Astrocyte (in vitro differentiated cells and primary cell): ENCODE data around the gene ZNF341.

Source experiments
- EZH2 ChIP-seq: IDR thresholded peaks from 2 replicates; pipeline ENCODE4 v1.6.1; 2012; ENCODE audit warnings: mild to moderate bottlenecking, low read length, inconsistent platforms; ENCODE audit not compliant: insufficient read depth
- TF ChIP-seq, protein P1 (sequence below): IDR thresholded peaks from 2 replicates; pipeline ENCODE4 v1.5.1; 2011; ENCODE audit warnings: low read depth, mild to moderate bottlenecking, inconsistent platforms, low read length, moderate library complexity; ENCODE audit not compliant: insufficient read depth

DNA sequence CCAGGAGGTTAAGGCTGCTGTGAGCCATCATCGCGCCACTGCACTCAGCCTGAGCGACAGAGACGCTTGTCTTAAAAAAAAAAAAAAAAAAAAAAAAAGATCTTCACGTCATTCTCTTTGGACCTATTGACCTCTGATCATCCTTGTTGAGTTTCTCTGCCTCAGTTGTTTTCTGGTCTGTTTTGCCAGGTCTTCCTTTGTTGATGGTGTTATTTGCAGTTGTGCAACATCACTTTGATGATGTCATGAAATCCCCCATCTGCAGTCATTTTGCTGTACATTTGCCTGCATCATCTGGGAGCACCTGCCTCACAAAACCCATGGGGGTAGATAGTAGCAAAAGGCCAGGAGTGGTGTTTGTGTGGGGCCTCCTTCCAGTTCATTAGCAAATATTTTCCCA lies 40.1 kb downstream of the ZNF341 start:
- TF ChIP-seq, protein P1, sequence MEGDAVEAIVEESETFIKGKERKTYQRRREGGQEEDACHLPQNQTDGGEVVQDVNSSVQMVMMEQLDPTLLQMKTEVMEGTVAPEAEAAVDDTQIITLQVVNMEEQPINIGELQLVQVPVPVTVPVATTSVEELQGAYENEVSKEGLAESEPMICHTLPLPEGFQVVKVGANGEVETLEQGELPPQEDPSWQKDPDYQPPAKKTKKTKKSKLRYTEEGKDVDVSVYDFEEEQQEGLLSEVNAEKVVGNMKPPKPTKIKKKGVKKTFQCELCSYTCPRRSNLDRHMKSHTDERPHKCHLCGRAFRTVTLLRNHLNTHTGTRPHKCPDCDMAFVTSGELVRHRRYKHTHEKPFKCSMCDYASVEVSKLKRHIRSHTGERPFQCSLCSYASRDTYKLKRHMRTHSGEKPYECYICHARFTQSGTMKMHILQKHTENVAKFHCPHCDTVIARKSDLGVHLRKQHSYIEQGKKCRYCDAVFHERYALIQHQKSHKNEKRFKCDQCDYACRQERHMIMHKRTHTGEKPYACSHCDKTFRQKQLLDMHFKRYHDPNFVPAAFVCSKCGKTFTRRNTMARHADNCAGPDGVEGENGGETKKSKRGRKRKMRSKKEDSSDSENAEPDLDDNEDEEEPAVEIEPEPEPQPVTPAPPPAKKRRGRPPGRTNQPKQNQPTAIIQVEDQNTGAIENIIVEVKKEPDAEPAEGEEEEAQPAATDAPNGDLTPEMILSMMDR, result no peak
- no peak for TF ChIP-seq EZH2
